GM23248 (cell line): ENCODE measurements around the gene DERA. TPM values are rescaled to one million over a fixed set of nuclear protein-coding genes. Genes with fewer than 3 reads are reported as not detected.
"Not testable (repeated sequence)": the region's sequence is repeated elsewhere in the genome, so short reads cannot be mapped to it uniquely, and the experiment has no call there.

Experiments
- DNase-seq: peaks from one replicate; pipeline ENCODE4 v3.0.0-alpha.2; 2015
- H2AFZ ChIP-seq: fragments of 200-600 bp; sonication (generic); 2 replicates; pipeline ENCODE4 v1.6.1; 2016; ENCODE audit warnings: antibody characterized with exemption
- H3F3A ChIP-seq: fragments of 200-600 bp; sonication (generic); 2 replicates; pipeline ENCODE4 v1.6.1; 2016; ENCODE audit warnings: mild to moderate bottlenecking, antibody characterized with exemption, mixed run types; ENCODE audit not compliant: insufficient read depth
- H3K27ac ChIP-seq: fragments of 200-600 bp; sonication (generic); 2 replicates; pipeline ENCODE4 v1.5.1; 2016; ENCODE audit warnings: mild to moderate bottlenecking
- H3K27me3 ChIP-seq: fragments of 200-600 bp; sonication (generic); replicated peaks from 2 replicates; pipeline ENCODE4 v1.6.1; 2016; ENCODE audit warnings: mild to moderate bottlenecking; ENCODE audit not compliant: insufficient read depth
- H3K36me3 ChIP-seq: fragments of 200-600 bp; sonication (generic); 2 replicates; pipeline ENCODE4 v1.6.1; 2016; ENCODE audit warnings: low read depth, mild to moderate bottlenecking
- H3K4me1 ChIP-seq: fragments of 200-600 bp; sonication (generic); 2 replicates; pipeline ENCODE4 v1.6.1; 2016; ENCODE audit warnings: mild to moderate bottlenecking; ENCODE audit not compliant: insufficient read depth
- H3K4me2 ChIP-seq: fragments of 200-600 bp; sonication (generic); one replicate; pipeline ENCODE4 v1.6.1; 2016; ENCODE audit warnings: mild to moderate bottlenecking; ENCODE audit not compliant: unreplicated experiment
- H3K4me3 ChIP-seq: fragments of 200-600 bp; sonication (generic); 2 replicates; pipeline ENCODE4 v1.5.1; 2016; ENCODE audit warnings: mild to moderate bottlenecking
- H3K79me2 ChIP-seq: fragments of 200-600 bp; sonication (generic); 2 replicates; pipeline ENCODE4 v1.6.1; 2016; ENCODE audit warnings: mild to moderate bottlenecking; ENCODE audit not compliant: insufficient read depth
- H3K9ac ChIP-seq: fragments of 200-600 bp; sonication (generic); 2 replicates; pipeline ENCODE4 v1.6.1; 2016; ENCODE audit warnings: mild to moderate bottlenecking
- H3K9me2 ChIP-seq: fragments of 200-600 bp; sonication (generic); 2 replicates; pipeline ENCODE4 v1.6.1; 2016; ENCODE audit warnings: mixed run types, mild to moderate bottlenecking, moderate library complexity; ENCODE audit not compliant: insufficient read depth
- H3K9me3 ChIP-seq: fragments of 200-600 bp; sonication (generic); one replicate; pipeline ENCODE4 v1.6.1; 2017; ENCODE audit warnings: low read depth
- H4K20me1 ChIP-seq: fragments of 200-600 bp; sonication (generic); 2 replicates; pipeline ENCODE4 v1.6.0; 2016; ENCODE audit not compliant: insufficient read depth
- EZH2 ChIP-seq: fragments of 200-600 bp; sonication (generic); IDR thresholded peaks from 2 replicates; pipeline ENCODE4 v1.6.1; 2018; ENCODE audit warnings: antibody characterized with exemption, mild to moderate bottlenecking; ENCODE audit not compliant: insufficient read depth, poor library complexity, severe bottlenecking
- EZH2phosphoT487 ChIP-seq: fragments of 200-600 bp; sonication (generic); IDR thresholded peaks from 2 replicates; pipeline ENCODE4 v1.6.1; 2018; ENCODE audit warnings: antibody characterized with exemption, moderate library complexity, mild to moderate bottlenecking, low read depth; ENCODE audit not compliant: insufficient read depth
- WGBS, 2 experiments: methylation state at CpG; one replicate each; pipeline ENCODE4 v1.1.6; 2015 to 2017; ENCODE audit warnings: low lambda C conversion rate in 2 of 2, low coverage in 1 of 2; ENCODE audit errors: missing lambda C conversion rate in 2 of 2; 5-methylcytosine and 5-hydroxymethylcytosine counted together
- in situ Hi-C: fragments of 300-500 bp; cut with MboI; formaldehyde crosslinking; loops from 2 replicates; pipeline ENCODE4 v1.15.0; 2020
- polyA plus RNA-seq: library from polyadenylated mRNA; unstranded; fragments of >200 nt; fragmentation: Nextera tagmentation; extraction: Ambion mirVana; gene quantifications from 2 replicates; pipeline ENCODE4 v1.2.1, GENCODE V29; 2016
- total RNA-seq: library from RNA; depleted of rRNA; stranded (reverse); fragments of >200 nt; shearing (Covaris generic); gene quantifications from 2 replicates; pipeline ENCODE4 v1.2.3, GENCODE V29; 2014

The DERA gene
- total and polyA plus RNA-seq, 2 experiments from 2014 or later: 47.3 to 70.5 TPM

- TF ChIP-seq EZH2 (no peak), EZH2phosphoT487 (no peak)
- 92 to 98% methylated on average over 6 of the region's 6 CpGs for WGBS, 2 experiments
- Histone ChIP-seq H3K4me1 (peaks cover 8% of the 10 kb centered on the region; the same call in 1 of the 2 replicates), H4K20me1 (no peaks in the 10 kb centered on the region), H3K4me2 (no peak overlapping the region), H3K27me3 (no peaks in the 10 kb centered on the region), H3K27ac (no peak overlapping the region), H3K9ac (no peak overlapping the region), H3K79me2 (no peaks in the 10 kb centered on the region), H3F3A (no peaks in the 10 kb centered on the region), H3K9me2 (no peaks in the 10 kb centered on the region), H3K4me3 (no peak overlapping the region), H3K36me3 (no peaks in the 10 kb centered on the region), H2AFZ (no peak overlapping the region), H3K9me3 (no peaks in the 10 kb centered on the region)
- no peak for DNase-seq
- in situ Hi-C loops: loop anchor here (25.0 kb wide), 1 partner anchor 577 kb away; no protein-coding TSS in a partner anchor
Measured at GRCh38 chr12:15863984-15864383, 47.1 kb upstream of the DERA start.

GRCh38 chr12:15868186-15868585 lies 42.9 kb upstream of the DERA start:
- no peak overlapping the region for H2AFZ ChIP-seq
- no peak overlapping the region for H3K27ac ChIP-seq
- no peak overlapping the region for H3K4me2 ChIP-seq
- TF ChIP-seq EZH2: no peak
- H3K79me2 ChIP-seq: no peaks in the 10 kb centered on the region
- in situ Hi-C loops: loop anchor here (25.0 kb wide), 1 partner anchor 581 kb away; no protein-coding TSS in a partner anchor
- DNase-seq: no peak
- no peaks in the 10 kb centered on the region for H3F3A ChIP-seq
- H3K9me2 ChIP-seq: no peaks in the 10 kb centered on the region
- H4K20me1 ChIP-seq: no peaks in the 10 kb centered on the region
- no peaks in the 10 kb centered on the region for H3K36me3 ChIP-seq
- H3K27me3 ChIP-seq: no peaks in the 10 kb centered on the region
- WGBS, 2 experiments: 74 to 78% methylated on average over 3 of the region's 3 CpGs
- H3K4me3 ChIP-seq: no peak overlapping the region
- no peaks in the 10 kb centered on the region for H3K9me3 ChIP-seq
- H3K4me1 ChIP-seq: peaks cover 7% of the 10 kb centered on the region; the same call in 1 of the 2 replicates
- no peak overlapping the region for H3K9ac ChIP-seq

- no peak overlapping the region for H3K9ac ChIP-seq
- H3K9me2 ChIP-seq: no peaks in the 10 kb centered on the region
- H3K9me3 ChIP-seq: no peaks in the 10 kb centered on the region
- in situ Hi-C loops: loop anchor here (25.0 kb wide), 1 partner anchor 586 kb away; no protein-coding TSS in a partner anchor
- H3K36me3 ChIP-seq: no peaks in the 10 kb centered on the region
- no peak overlapping the region for H3K27ac ChIP-seq
- H3K4me1 ChIP-seq: no peaks in the 10 kb centered on the region
- H3K79me2 ChIP-seq: no peaks in the 10 kb centered on the region
- no peaks in the 10 kb centered on the region for H3K27me3 ChIP-seq
- 83 to 87% methylated on average over 4 of the region's 4 CpGs for WGBS, 2 experiments
- H3K4me3 ChIP-seq: no peak overlapping the region
- DNase-seq: no peak
- H2AFZ ChIP-seq: no peak overlapping the region
- H3K4me2 ChIP-seq: no peak overlapping the region
- H4K20me1 ChIP-seq: no peaks in the 10 kb centered on the region
- no peak for TF ChIP-seq EZH2phosphoT487
- TF ChIP-seq EZH2: no peak
- H3F3A ChIP-seq: no peaks in the 10 kb centered on the region
Measured at GRCh38 chr12:15873556-15873955, 37.6 kb upstream of the DERA start.

- H3K27me3 ChIP-seq, H3K4me3 ChIP-seq, H3K9me2 ChIP-seq, H3F3A ChIP-seq, H3K36me3 ChIP-seq, H3K79me2 ChIP-seq, H3K27ac ChIP-seq, H3K9me3 ChIP-seq, H3K4me2 ChIP-seq, H3K9ac ChIP-seq, H4K20me1 ChIP-seq, H3K4me1 ChIP-seq, H2AFZ ChIP-seq, DNase-seq: not testable (repeated sequence)
- in situ Hi-C loops: loop anchor here (25.0 kb wide), 1 partner anchor 587 kb away; no protein-coding TSS in a partner anchor
- WGBS, 2 experiments: 91 to 92% methylated on average over 11 to 20 of the region's 20 CpGs
Measured at GRCh38 chr12:15874556-15875145, 36.5 kb upstream of the DERA start.

GRCh38 chr12:15875863-15876262 lies 35.3 kb upstream of the DERA start:
- in situ Hi-C loops: no loop called here
- TF ChIP-seq EZH2 (no peak), EZH2phosphoT487 (no peak)

More at GRCh38 chr12:15875863-15876262, 35.3 kb upstream of the DERA start:
- Histone ChIP-seq H3K4me3 (no peak overlapping the region), H3F3A (peaks cover 3% of the 10 kb centered on the region; the same call in 1 of the 2 replicates), H4K20me1 (no peaks in the 10 kb centered on the region), H3K9ac (no peak overlapping the region), H3K4me1 (no peaks in the 10 kb centered on the region), H3K4me2 (no peak overlapping the region), H3K27ac (no peak overlapping the region), H3K9me3 (no peaks in the 10 kb centered on the region), H2AFZ (no peak overlapping the region), H3K36me3 (no peaks in the 10 kb centered on the region), H3K79me2 (no peaks in the 10 kb centered on the region), H3K27me3 (no peaks in the 10 kb centered on the region), H3K9me2 (no peaks in the 10 kb centered on the region)
- DNase-seq: no peak
- 41 to 50% methylated on average over 1 of the region's 1 CpG for WGBS, 2 experiments
